HT-29 (cell line): ENCODE measurements around the gene OR8B12. TPM values are rescaled to one million over a fixed set of nuclear protein-coding genes. Genes with fewer than 3 reads are reported as not detected.
"Not testable (repeated sequence)": the region's sequence is repeated elsewhere in the genome, so short reads cannot be mapped to it uniquely, and the experiment has no call there.

Source experiments
- DNase-seq: peaks from one replicate; pipeline ENCODE4 v3.0.0-alpha.2; 2015; ENCODE audit warnings: low spot score
- small RNA-seq: library from RNA; depleted of rRNA; stranded (forward); fragments of <200 nt; gene quantifications from one replicate; pipeline ENCODE3, GENCODE V24; 2014
- total RNA-seq: library from RNA; depleted of rRNA; stranded (reverse); fragments of >200 nt; shearing (Covaris generic); gene quantifications from 2 replicates; pipeline ENCODE4 v1.2.3, GENCODE V29; 2014; rRNA removed

Gene OR8B12
- total RNA-seq, 1 experiment from 2014 or later = not detected

DNA sequence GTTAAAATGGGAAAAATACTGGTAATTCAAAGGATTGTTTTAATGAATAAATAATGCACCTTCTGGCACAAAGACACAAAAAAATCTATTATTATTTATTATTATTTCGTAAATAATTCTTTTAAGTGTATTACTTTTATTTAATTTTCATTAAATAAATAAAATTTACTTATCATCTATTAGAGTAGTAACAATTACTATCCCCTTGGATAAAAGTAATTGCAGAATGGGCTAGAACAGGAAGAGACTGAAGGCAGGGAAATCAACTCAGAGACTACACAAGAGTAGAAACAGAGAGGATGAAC is 23.0 kb downstream of the OR8B12 start:
- no peak for DNase-seq

DNA sequence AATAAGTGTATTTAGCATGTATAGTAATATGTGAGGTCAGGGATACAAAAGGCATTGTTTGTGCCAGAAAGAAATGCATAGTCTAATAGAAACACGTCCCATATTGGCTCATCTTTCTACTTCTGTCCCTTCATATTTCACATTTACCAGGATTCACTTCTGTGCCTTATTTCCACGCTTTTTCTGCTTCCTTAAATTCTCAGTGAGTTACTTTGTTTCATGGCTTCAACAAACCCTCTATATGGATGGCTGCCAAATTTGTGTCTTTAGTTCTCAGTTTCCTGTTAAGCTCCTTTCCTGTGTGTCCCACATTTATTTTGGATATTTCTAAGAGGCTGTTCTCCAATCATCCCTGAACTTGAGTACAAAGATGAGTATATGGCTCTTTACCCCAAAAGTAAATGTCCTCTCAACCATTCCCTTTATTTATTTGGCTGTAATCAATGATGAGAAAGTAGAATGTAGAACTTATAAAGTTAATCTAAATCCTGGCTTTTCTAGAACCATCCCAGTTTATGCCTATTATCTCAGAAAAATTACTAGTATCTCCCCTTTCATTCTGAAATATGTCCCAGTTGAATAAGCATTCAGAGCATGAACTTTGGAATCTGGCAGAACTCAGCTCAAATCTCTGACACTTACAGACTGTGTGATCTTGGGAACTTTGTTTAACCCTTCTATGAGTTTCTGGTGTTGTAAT is 23.5 kb downstream of the OR8B12 start:
- no peak for DNase-seq

- no peak for DNase-seq
Measured at GRCh38 chr11:124518989-124519451, 24.4 kb downstream of the OR8B12 start.

GRCh38 chr11:124517314-124517713 is 26.1 kb downstream of the OR8B12 start:
- no peak for DNase-seq

GRCh38 chr11:124514675-124515074 is 28.8 kb downstream of the OR8B12 start:
- not testable (repeated sequence) for DNase-seq

DNA sequence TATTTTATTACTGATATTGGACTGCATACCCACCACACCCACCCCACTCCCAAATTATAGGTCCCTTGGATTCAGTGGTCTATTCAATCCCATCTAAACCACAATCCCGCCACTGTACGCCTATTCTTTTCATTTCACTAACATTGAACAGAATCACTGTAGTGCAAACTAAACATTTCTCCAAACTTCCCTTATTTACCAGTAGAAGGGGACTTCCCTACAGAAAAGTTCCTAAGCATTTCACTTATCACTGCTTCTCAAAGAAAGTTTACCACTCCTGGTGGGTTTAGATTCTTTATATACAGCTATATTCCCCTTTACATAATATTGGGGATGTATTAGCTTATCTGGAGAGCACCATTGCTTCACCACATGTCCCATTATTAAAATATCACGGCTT is 29.3 kb downstream of the OR8B12 start:
- no peak for DNase-seq

GRCh38 chr11:124511745-124512144 is 31.7 kb downstream of the OR8B12 start:
- DNase-seq = no peak

DNA sequence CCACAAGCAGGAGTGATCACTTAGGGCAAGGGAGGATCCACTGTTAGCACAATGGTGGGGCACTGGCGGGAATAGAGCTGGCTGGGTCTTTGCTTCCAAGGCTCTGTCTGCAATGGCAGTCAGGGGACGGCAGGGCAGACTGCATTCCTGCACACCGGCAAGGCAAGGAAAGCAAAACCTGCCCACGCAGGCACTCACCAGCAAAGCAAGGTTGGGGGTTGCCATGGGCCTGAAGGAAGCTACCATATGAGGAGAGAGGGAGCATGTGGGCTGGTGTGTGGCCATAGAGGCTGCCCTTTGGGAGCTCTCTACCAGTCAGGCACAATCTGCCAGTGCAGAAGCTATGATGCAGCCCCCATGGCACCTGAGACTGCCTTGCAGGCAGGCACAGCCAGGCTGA is 33.2 kb downstream of the OR8B12 start:
- DNase-seq = no peak

DNA sequence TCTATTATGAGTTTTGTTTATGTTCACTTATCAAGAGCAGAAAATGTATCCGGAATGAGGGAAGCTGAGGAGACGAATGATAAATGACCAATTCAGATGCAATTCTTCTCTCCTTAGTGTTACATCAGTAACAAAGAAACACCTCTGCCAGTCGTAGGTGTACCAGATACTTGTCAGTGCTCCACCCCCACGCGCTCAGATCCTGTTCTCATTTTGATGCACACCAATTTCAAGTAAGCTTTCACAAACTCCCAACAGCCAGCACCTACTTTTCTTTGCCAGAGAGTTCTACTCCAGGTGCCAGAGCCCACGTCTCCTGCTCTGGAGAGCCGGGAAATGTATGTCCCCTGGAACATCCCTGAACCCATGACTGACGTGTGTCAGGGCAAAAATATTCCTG is 43.7 kb downstream of the OR8B12 start:
- DNase-seq = no peak

- DNase-seq = no peak
Measured at GRCh38 chr11:124493016-124493655, 50.3 kb downstream of the OR8B12 start.

Small RNA genes within 50 kb of the gene (small RNA-seq; reads per million reads assigned to genes)
- not detected for gene OR8A3P

Other genes starting within 250 kb of the OR8B12 start
- gene OR8D1, start 229.7 kb downstream of the OR8B12 start, total RNA-seq = not detected in 2 replicates
- gene OR8D2, start 223.5 kb downstream of the OR8B12 start, total RNA-seq = not detected in 2 replicates
- not detected in 2 replicates for gene OR8B2, start 159.2 kb downstream of the OR8B12 start, total RNA-seq
- gene OR8B3, start 144.6 kb downstream of the OR8B12 start, total RNA-seq = not detected in 2 replicates
- not detected in 2 replicates for gene OR8B4, start 118.8 kb downstream of the OR8B12 start, total RNA-seq
- gene OR8B8, start 98.0 kb downstream of the OR8B12 start, total RNA-seq = not detected in 2 replicates
- gene OR8A1, start 26.3 kb upstream of the OR8B12 start, total RNA-seq = not detected in 2 replicates
- gene PANX3, start 67.8 kb upstream of the OR8B12 start, total RNA-seq = not detected in 2 replicates
- gene TBRG1, start 79.2 kb upstream of the OR8B12 start, total RNA-seq = 45.8 and 63.0 TPM in 2 replicates
- gene SIAE, start 130.1 kb upstream of the OR8B12 start, total RNA-seq = 6.8 and 6.9 TPM in 2 replicates
- gene SPA17, start 130.2 kb upstream of the OR8B12 start, total RNA-seq = 2.9 and 7.2 TPM in 2 replicates
- 9.9 and 12.4 TPM in 2 replicates for gene NRGN, start 196.3 kb upstream of the OR8B12 start, total RNA-seq
- 137 and 149 TPM in 2 replicates for gene VSIG2, start 208.6 kb upstream of the OR8B12 start, total RNA-seq
- gene ESAM, start 218.6 kb upstream of the OR8B12 start, total RNA-seq = 31.1 and 38.2 TPM in 2 replicates